ENCODE data around the gene NKX2-1. TPM values are rescaled to one million over a fixed set of nuclear protein-coding genes. Genes with fewer than 3 reads are reported as not detected.
"Not testable (repeated sequence)": the region's sequence is repeated elsewhere in the genome, so short reads cannot be mapped to it uniquely, and the experiment has no call there.

Gene NKX2-1
- total and polyA plus RNA-seq, 2 experiments from 2014 or later = not detected

DNA sequence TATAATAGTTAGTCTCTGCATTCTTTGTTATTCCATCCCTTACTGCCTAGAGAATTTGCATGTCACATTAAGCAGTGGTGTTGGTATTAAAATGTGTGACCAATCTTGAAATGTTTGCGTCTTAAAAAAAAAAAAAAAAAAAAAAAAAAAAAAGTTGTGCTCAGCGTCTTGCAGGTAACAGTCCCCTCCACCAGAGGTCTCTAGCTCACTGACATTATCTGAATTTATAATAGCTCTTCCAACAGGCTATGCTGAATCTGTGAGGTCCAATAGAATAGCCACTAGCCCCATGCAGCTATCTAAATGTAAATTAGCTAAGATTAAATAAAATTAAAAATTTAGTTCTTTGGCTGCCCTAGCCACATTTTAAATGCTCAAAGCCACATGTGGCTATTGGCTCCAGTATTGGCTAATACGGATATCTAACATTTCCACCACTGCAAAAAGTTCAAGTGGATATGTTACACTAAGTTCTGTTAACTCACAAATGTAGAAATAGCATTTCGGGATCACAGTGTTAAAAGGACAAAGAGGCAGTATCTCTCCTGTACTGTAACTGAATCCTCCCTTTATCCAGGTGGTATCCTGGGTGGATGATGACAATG, 33.7 kb upstream of the NKX2-1 start:
- Histone ChIP-seq H3K4me1 (ENCODE audit: insufficient read depth) (no peaks in the 10 kb centered on the region), H3K9ac (no peak overlapping the region), H3K27me3 (replicated peaks; ENCODE audit: insufficient read depth) (peaks cover 7% of the 10 kb centered on the region), H3K4me3 (no peak overlapping the region), H3K27ac (no peak overlapping the region), H3K79me2 (ENCODE audit: insufficient read depth) (no peaks in the 10 kb centered on the region), H3K9me3 (ENCODE audit: low read depth) (no peaks in the 10 kb centered on the region), H3K36me3 (ENCODE audit: low read depth) (no peaks in the 10 kb centered on the region), H3F3A (ENCODE audit: insufficient read depth) (no peaks in the 10 kb centered on the region), H4K20me1 (ENCODE audit: insufficient read depth) (no peaks in the 10 kb centered on the region), H2AFZ (no peak overlapping the region), H3K9me2 (ENCODE audit: insufficient read depth) (no peaks in the 10 kb centered on the region), H3K4me2 (ENCODE audit: unreplicated experiment) (no peak overlapping the region)
- in situ Hi-C loops (cut with MboI) = no loop called here
- 20 to 23% methylated on average over 4 of the region's 4 CpGs for WGBS, 2 experiments (ENCODE audit: low coverage in 1 of 2, low lambda C conversion rate in 2 of 2, missing lambda C conversion rate in 2 of 2)
- no peak for TF ChIP-seq EZH2phosphoT487 (IDR thresholded peaks at IDR 0.05; ENCODE audit: insufficient read depth, low read depth)
- TF ChIP-seq EZH2 (IDR thresholded peaks at IDR 0.05; ENCODE audit: insufficient read depth, poor library complexity, severe bottlenecking) = no peak
- peak; percentile 73 for DNase-seq

DNA sequence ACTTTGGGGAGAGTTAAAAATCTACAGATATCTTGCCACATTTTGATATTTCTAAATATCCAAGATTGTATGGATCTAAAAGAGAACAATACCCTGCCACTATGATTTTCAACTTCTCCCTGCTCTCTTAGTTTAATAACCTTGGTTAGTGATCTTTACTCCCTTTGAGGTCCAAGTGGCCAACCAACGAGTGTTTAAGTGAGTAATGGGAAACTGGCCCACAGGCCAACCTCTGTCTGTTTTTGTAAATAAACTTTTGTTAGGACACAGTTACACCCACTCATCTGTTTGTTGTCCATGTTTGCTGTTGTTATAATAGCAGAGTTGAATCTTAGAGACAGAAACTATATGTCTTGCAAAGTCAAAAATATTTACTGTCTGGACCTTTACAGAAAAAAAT, 30.9 kb upstream of the NKX2-1 start:
- Histone ChIP-seq H3K9me2 (ENCODE audit: insufficient read depth) (no peaks in the 10 kb centered on the region), H3K27ac (no peak overlapping the region), H3K27me3 (replicated peaks; ENCODE audit: insufficient read depth) (peaks cover 19% of the 10 kb centered on the region), H3K4me2 (ENCODE audit: unreplicated experiment) (no peak overlapping the region), H3K79me2 (ENCODE audit: insufficient read depth) (no peaks in the 10 kb centered on the region), H3K9me3 (ENCODE audit: low read depth) (no peaks in the 10 kb centered on the region), H4K20me1 (ENCODE audit: insufficient read depth) (no peaks in the 10 kb centered on the region), H3K4me3 (no peak overlapping the region), H3F3A (ENCODE audit: insufficient read depth) (no peaks in the 10 kb centered on the region), H3K4me1 (ENCODE audit: insufficient read depth) (no peaks in the 10 kb centered on the region), H2AFZ (no peak overlapping the region), H3K9ac (no peak overlapping the region), H3K36me3 (ENCODE audit: low read depth) (no peaks in the 10 kb centered on the region)
- DNase-seq = no peak
- 0 to 6% methylated on average over 1 of the region's 1 CpG for WGBS, 2 experiments (ENCODE audit: low coverage in 1 of 2, low lambda C conversion rate in 2 of 2, missing lambda C conversion rate in 2 of 2)
- in situ Hi-C loops (cut with MboI) = no loop called here
- TF ChIP-seq EZH2phosphoT487 (IDR thresholded peaks at IDR 0.05; ENCODE audit: insufficient read depth, low read depth) = no peak

DNA sequence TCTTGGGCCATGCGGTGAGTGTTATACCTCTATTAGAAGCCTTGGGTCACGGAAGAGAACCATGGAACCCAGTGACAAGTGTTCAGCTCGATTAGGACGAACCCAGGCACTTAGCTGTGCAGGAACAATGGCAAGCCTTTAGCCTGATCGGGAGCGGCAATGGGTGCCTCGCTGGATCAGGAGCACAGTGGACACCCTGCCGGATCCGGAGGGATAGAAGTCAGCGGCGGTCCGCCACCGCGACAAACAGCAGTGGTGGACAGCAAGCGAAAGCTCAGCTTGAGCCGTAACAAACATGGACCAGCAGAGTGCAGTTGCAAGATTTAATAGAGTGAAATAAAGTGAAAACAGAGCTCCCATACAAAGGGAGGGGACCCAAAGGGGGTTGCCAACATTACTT, 24.2 kb upstream of the NKX2-1 start:
- 68 to 70% methylated on average over 16 of the region's 16 CpGs for WGBS, 2 experiments (ENCODE audit: low coverage in 1 of 2, low lambda C conversion rate in 2 of 2, missing lambda C conversion rate in 2 of 2)
- in situ Hi-C loops (cut with MboI) = not testable (repeated sequence)

DNA sequence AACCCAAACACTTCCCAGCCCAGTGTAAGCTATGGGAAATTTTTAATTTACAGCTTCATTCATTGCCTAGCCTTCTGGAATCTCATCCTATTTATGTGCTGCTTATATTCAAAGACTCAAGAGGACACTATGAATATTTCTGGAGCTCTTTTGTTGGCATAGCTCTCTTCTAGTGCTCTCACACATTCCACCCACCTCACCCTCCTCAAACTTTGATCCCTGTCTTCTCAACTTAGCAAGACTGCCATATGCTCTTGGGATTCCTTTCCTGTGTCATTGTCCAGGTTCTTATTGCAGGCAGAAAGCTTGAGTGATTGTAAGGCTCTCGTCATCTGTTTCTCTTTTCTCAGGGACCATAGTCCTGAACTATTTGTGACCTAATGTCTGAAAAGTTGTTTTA, 18.0 kb upstream of the NKX2-1 start:
- H3K9me3 ChIP-seq (ENCODE audit: low read depth) = no peaks in the 10 kb centered on the region
- H3K9ac ChIP-seq = no peak overlapping the region
- no peak overlapping the region for H2AFZ ChIP-seq
- H4K20me1 ChIP-seq (ENCODE audit: insufficient read depth) = no peaks in the 10 kb centered on the region
- H3K79me2 ChIP-seq (ENCODE audit: insufficient read depth) = no peaks in the 10 kb centered on the region
- no peaks in the 10 kb centered on the region for H3K9me2 ChIP-seq (ENCODE audit: insufficient read depth)
- H3F3A ChIP-seq (ENCODE audit: insufficient read depth) = no peaks in the 10 kb centered on the region
- 41 to 42% methylated on average over 1 of the region's 1 CpG for WGBS, 2 experiments (ENCODE audit: low coverage in 1 of 2, low lambda C conversion rate in 2 of 2, missing lambda C conversion rate in 2 of 2)
- H3K4me1 ChIP-seq (ENCODE audit: insufficient read depth) = no peaks in the 10 kb centered on the region
- H3K27ac ChIP-seq = no peak overlapping the region
- H3K36me3 ChIP-seq (ENCODE audit: low read depth) = no peaks in the 10 kb centered on the region
- TF ChIP-seq EZH2phosphoT487 (IDR thresholded peaks at IDR 0.05; ENCODE audit: insufficient read depth, low read depth) (no peak), EZH2 (IDR thresholded peaks at IDR 0.05; ENCODE audit: insufficient read depth, poor library complexity, severe bottlenecking) (no peak)
- no peak overlapping the region for H3K4me3 ChIP-seq
- peaks cover 19% of the 10 kb centered on the region for H3K27me3 ChIP-seq (replicated peaks; ENCODE audit: insufficient read depth)
- no peak overlapping the region for H3K4me2 ChIP-seq (ENCODE audit: unreplicated experiment)
- in situ Hi-C loops (cut with MboI) = no loop called here
- no peak for DNase-seq

More for the DNA sequence above, 24.2 kb upstream of the NKX2-1 start:
- H3K9ac ChIP-seq; H2AFZ ChIP-seq; H3K9me2 ChIP-seq (ENCODE audit: insufficient read depth); DNase-seq; H3K27ac ChIP-seq; H3K9me3 ChIP-seq (ENCODE audit: low read depth); H3K4me1 ChIP-seq (ENCODE audit: insufficient read depth); H3K79me2 ChIP-seq (ENCODE audit: insufficient read depth); H3K36me3 ChIP-seq (ENCODE audit: low read depth); H3F3A ChIP-seq (ENCODE audit: insufficient read depth); H4K20me1 ChIP-seq (ENCODE audit: insufficient read depth); H3K4me2 ChIP-seq (ENCODE audit: unreplicated experiment); H3K4me3 ChIP-seq: not testable (repeated sequence)
- H3K27me3 ChIP-seq (replicated peaks; ENCODE audit: insufficient read depth) = peaks cover 26% of the 10 kb centered on the region; the same call in 1 of the 2 replicates

DNA sequence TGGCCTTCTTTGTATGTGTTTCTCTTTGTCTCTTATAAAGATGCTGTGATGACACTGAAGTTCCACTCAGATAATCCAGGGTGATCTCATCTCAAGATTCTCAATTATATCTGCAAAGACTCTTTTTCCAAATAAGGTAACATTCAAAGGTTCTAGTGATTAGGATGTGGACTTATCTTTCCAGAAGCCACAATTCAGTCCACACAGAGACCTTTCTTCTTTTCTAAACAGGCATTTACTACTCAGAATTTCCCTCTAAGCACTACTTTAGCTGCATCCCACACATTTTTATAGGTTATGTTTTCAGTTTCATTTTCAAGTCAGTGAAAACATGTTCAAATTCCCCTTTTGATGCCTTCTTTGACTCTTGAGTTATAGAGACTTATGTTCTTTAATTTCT, 9.0 kb upstream of the NKX2-1 start:
- H3K27me3 ChIP-seq (replicated peaks; ENCODE audit: insufficient read depth) = peaks cover 59% of the 10 kb centered on the region
- no peak overlapping the region for H3K4me3 ChIP-seq
- H3K9me3 ChIP-seq (ENCODE audit: low read depth) = no peaks in the 10 kb centered on the region
- no peaks in the 10 kb centered on the region for H3K79me2 ChIP-seq (ENCODE audit: insufficient read depth)
- in situ Hi-C loops (cut with MboI) = no loop called here
- H4K20me1 ChIP-seq (ENCODE audit: insufficient read depth) = no peaks in the 10 kb centered on the region
- H2AFZ ChIP-seq = no peak overlapping the region
- no peaks in the 10 kb centered on the region for H3F3A ChIP-seq (ENCODE audit: insufficient read depth)
- DNase-seq = no peak
- H3K36me3 ChIP-seq (ENCODE audit: low read depth) = no peaks in the 10 kb centered on the region
- TF ChIP-seq EZH2phosphoT487 (IDR thresholded peaks at IDR 0.05; ENCODE audit: insufficient read depth, low read depth) (no peak), EZH2 (IDR thresholded peaks at IDR 0.05; ENCODE audit: insufficient read depth, poor library complexity, severe bottlenecking) (no peak)
- no peak overlapping the region for H3K4me2 ChIP-seq (ENCODE audit: unreplicated experiment)
- no peaks in the 10 kb centered on the region for H3K9me2 ChIP-seq (ENCODE audit: insufficient read depth)
- H3K27ac ChIP-seq = no peak overlapping the region
- H3K9ac ChIP-seq = no peak overlapping the region
- H3K4me1 ChIP-seq (ENCODE audit: insufficient read depth) = no peaks in the 10 kb centered on the region
